Body of pancreas (tissue), 4 donors: ENCODE data around the gene ITIH3. TPM values are rescaled to one million over a fixed set of nuclear protein-coding genes. Genes with fewer than 3 reads are reported as not detected.
"Not testable (repeated sequence)": the region's sequence is repeated elsewhere in the genome, so short reads cannot be mapped to it uniquely, and the experiment has no call there.

Source experiments
- ATAC-seq: fragments of 150-250 bp; one replicate; pipeline ENCODE4 v1.9.1; 2016
- DNase-seq, 4 donors: peaks; one replicate each; pipeline ENCODE4 v3.0.0-alpha.2; 2019
- H3K27ac ChIP-seq, 4 donors: fragments of 200-600 bp; sonication (generic); 1 replicate in 3 of 4; 2 replicates in 1 of 4; pipeline versions ENCODE4 v1.5.1 to v1.6.1; 2016 to 2019; ENCODE audit warnings: mild to moderate bottlenecking in 1 of 4, mixed read lengths in 1 of 4, moderate library complexity in 1 of 4
- H3K27me3 ChIP-seq, 2 donors: fragments of 200-600 bp; sonication (generic); one replicate each; pipeline ENCODE4 v1.6.0; 2016; ENCODE audit warnings: mild to moderate bottlenecking in 1 of 2
- H3K36me3 ChIP-seq, 2 donors: fragments of 200-600 bp; sonication (generic); replicated peaks in 1 of 2; 2 replicates each; pipeline ENCODE4 v1.5.1; 2016; ENCODE audit warnings: low read depth in 2 of 2; ENCODE audit not compliant: insufficient read depth in 1 of 2
- H3K4me1 ChIP-seq: fragments of 200-600 bp; sonication (generic); one replicate; pipeline ENCODE4 v1.6.0; 2016
- H3K4me3 ChIP-seq, 2 donors: fragments of 200-600 bp; sonication (generic); 1 replicate in 1 of 2; 2 replicates in 1 of 2; pipeline ENCODE4 v1.5.1; 2016 to 2019
- H3K9me3 ChIP-seq, 3 donors: fragments of 200-600 bp; sonication (generic); 1 replicate in 2 of 3; 2 replicates in 1 of 3; pipeline ENCODE4 v1.5.1; 2016
- POLR2A ChIP-seq, 3 donors: fragments of 450-650 bp; IDR thresholded peaks; one replicate each; pipeline ENCODE4 v1.6.1; 2016; ENCODE audit warnings: antibody characterized with exemption in 3 of 3, mild to moderate bottlenecking in 2 of 3
- WGBS, 2 donors: methylation state at CpG; one replicate each; pipeline ENCODE4 v1.1.5; 2017; 5-methylcytosine and 5-hydroxymethylcytosine counted together
- intact Hi-C: fragments of 100-400 bp; cut with DNase I; formaldehyde crosslinking; loops from one replicate; pipeline ENCODE4 v1.15.1; 2023
- total RNA-seq, 2 donors: library from RNA; depleted of rRNA; stranded (reverse); fragments of >200 nt; gene quantifications; one replicate each; pipeline ENCODE4 v1.1.0, GENCODE V29; 2016
- TF ChIP-seq, protein P1 (sequence below), 7 experiments: fragments of 450-650 bp in 4 of 7; fragments of 200-600 bp in 3 of 7; sonication (generic) in 3 of 7; IDR thresholded peaks; one replicate each; pipeline ENCODE4 v1.5.1; 2016 to 2019; ENCODE audit warnings: antibody characterized with exemption in 7 of 7

The ITIH3 gene
- total RNA-seq, 2 donors from 2014 or later = 1.6 TPM; not detected in 1

DNA sequence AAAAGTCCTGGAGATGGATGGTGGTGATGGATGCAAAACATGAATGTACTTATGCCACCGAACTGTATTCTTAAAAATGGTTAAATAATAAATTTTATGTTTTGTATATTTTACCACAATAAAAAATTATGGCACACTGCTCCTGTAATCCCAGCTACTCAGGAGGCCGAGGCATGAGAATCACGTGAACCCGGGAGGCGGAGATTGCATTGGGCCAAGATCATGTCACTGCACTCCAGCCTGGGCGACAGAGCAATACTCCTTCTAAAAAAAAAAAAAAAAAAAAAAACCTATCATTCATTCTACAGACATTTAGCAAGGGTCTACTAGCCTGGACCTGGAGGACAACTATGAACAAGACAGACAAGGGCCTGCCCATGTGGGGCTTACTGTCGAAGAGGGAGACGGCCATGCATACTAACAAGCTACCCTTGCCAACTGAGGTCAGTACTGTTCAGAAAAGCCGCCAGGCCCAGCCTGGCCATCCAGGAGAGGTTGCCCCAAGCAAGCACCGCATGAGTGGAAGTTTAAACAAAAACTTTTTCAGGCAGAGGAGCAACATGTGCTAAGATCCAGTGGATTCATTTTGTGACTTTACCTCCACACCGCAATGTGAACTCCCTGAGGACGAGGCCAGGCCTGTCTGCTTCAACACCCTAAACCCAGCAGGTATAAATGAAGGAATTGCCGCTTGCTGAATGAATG is 21.1 kb upstream of the ITIH3 start:
- Histone ChIP-seq H3K4me1 (peaks cover 27% of the 10 kb centered on the region), H3K27me3 (no peaks in the 10 kb centered on the region), H3K4me3 (no peak overlapping the region), H3K9me3 (no peaks in the 10 kb centered on the region), H3K27ac (no peak overlapping the region), H3K36me3 (no peaks in the 10 kb centered on the region)
- 87 to 89% methylated on average over 13 of the region's 13 CpGs for WGBS, 2 donors
- ATAC-seq = no peak
- no peak for TF ChIP-seq POLR2A (IDR thresholded peaks at IDR 0.05)
- TF ChIP-seq, protein P1, sequence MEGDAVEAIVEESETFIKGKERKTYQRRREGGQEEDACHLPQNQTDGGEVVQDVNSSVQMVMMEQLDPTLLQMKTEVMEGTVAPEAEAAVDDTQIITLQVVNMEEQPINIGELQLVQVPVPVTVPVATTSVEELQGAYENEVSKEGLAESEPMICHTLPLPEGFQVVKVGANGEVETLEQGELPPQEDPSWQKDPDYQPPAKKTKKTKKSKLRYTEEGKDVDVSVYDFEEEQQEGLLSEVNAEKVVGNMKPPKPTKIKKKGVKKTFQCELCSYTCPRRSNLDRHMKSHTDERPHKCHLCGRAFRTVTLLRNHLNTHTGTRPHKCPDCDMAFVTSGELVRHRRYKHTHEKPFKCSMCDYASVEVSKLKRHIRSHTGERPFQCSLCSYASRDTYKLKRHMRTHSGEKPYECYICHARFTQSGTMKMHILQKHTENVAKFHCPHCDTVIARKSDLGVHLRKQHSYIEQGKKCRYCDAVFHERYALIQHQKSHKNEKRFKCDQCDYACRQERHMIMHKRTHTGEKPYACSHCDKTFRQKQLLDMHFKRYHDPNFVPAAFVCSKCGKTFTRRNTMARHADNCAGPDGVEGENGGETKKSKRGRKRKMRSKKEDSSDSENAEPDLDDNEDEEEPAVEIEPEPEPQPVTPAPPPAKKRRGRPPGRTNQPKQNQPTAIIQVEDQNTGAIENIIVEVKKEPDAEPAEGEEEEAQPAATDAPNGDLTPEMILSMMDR (IDR thresholded peaks at IDR 0.05) = no peak
- intact Hi-C loops = no loop called here
- DNase-seq = no peak

DNA sequence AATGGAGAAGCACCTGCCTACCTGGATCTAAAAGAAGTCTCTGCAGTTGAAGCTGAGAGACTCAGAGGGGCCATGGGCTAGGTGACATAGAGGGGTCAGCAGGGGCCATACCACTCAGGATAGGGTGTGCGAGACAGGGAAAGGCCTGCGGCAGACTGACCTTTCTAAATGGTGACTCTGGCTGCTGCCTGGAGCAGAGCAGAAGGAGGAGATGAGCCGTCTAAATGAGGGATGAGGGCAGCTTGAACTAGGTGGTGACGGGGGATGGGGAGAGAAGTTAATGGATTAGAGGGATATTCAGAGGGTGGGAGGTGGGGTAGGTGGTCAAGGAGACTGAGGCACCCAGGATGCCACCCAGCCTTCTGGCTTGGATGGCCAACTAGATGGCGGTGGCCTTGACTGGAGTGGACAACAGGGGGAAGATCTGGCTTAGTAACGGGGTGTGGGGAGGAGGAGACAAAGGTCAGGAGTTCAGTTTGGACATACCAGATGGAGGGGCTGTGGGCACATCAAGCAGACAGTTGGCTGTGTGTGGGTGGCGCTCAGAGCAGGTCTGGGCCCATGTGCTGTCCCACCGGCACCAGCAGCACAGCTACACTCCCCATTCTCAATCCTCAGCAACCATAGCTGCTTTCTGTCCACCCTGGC is 20.4 kb upstream of the ITIH3 start:
- Histone ChIP-seq H3K4me1 (peaks cover 25% of the 10 kb centered on the region), H3K36me3 (no peaks in the 10 kb centered on the region), H3K27me3 (no peaks in the 10 kb centered on the region), H3K27ac (no peak overlapping the region), H3K9me3 (no peaks in the 10 kb centered on the region), H3K4me3 (no peak overlapping the region)
- intact Hi-C loops = no loop called here
- TF ChIP-seq POLR2A (IDR thresholded peaks at IDR 0.05) = no peak
- TF ChIP-seq, protein P1 (IDR thresholded peaks at IDR 0.05) = no peak
- ATAC-seq (no peak), DNase-seq (no peak)
- WGBS, 2 donors = 77 to 84% methylated on average over 7 to 8 of the region's 8 CpGs

DNA sequence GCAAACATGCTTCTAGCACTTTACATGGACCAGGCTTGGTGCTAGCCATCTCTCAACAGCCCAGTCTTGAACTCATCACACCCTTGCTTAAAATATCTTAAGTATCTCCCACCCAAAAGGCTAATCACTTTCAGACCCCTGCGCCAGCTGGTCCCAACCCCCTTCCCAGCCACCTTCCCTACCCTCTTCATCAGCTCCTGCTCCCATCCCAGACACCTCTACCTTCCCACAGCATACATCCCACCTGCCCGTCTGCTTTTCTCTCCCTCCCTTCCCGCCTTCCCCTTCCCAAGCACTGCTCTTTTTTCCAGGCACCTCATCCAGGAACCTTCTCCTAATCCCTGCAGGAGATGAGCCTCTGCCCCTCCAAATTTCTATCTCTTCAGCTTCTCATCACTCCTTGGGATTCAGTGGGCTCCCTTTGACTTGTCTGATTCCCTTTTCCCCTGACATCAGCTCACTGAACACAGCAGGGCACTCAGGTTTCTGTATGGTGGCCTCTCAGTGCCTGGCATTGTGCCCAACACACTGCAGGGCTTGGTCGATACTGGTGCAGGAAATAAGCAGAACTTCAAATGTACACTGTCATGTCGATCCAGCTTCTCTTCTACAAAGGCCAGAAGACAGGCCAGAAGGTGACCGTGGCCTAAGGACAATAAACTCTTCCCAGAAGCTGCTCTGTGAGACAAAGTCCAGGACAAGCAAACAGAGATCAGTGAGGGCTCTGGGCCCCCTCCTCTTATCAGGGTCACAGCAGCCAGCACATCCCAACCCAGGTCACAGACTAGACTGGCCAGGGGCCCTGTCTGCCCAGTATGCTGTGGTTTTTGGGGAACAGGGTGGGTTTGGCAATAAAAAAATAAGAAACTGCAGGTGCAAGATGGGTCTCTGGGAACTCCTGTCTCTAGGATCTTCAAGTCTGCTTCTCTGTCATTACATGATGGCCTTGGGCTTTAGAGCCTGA is 19.4 kb upstream of the ITIH3 start:
- Histone ChIP-seq H3K4me1 (peaks cover 16% of the 10 kb centered on the region), H3K9me3 (no peaks in the 10 kb centered on the region), H3K4me3 (no peak overlapping the region), H3K27ac (peak overlapping the region in 2 of 4 donors; percentile 49 to 55), H3K27me3 (no peaks in the 10 kb centered on the region), H3K36me3 (no peaks in the 10 kb centered on the region)
- no peak for ATAC-seq
- 44 to 57% methylated on average over 4 to 6 of the region's 6 CpGs for WGBS, 2 donors
- DNase-seq = peak; percentile 48 to 66 (median 62)
- intact Hi-C loops = no loop called here
- TF ChIP-seq POLR2A (IDR thresholded peaks at IDR 0.05) = no peak
- TF ChIP-seq, protein P1 (IDR thresholded peaks at IDR 0.05) = no peak

DNA sequence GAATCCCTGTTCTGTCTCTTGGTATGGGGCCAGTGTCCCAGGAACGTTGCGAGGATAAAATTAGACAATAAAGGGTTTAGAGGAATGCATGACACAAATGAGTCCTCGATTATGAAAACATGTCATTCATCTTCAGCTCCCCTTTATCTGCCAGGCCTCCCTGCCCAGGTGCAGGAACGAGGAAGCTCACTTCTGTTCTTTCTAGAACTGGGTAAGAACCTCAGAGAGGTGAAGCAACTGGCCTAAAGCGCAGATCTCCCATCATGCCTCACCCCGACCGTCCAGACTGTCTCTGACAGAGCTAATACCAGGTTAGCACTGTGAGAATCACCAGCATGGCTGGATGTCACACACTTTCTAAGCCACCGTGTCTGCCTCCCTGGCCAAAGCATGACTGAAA is 18.7 kb upstream of the ITIH3 start:
- DNase-seq (no peak), ATAC-seq (no peak)
- WGBS, 2 donors = 52 to 57% methylated on average over 8 of the region's 8 CpGs
- H3K36me3 ChIP-seq = no peaks in the 10 kb centered on the region
- H3K27me3 ChIP-seq = no peaks in the 10 kb centered on the region
- no peak overlapping the region for H3K4me3 ChIP-seq
- H3K27ac ChIP-seq = peak overlapping the region in 2 of 4 donors; percentile 49 to 55
- TF ChIP-seq, protein P1 (IDR thresholded peaks at IDR 0.05) = no peak
- TF ChIP-seq POLR2A (IDR thresholded peaks at IDR 0.05) = no peak
- intact Hi-C loops = no loop called here
- H3K4me1 ChIP-seq = peaks cover 16% of the 10 kb centered on the region
- no peaks in the 10 kb centered on the region for H3K9me3 ChIP-seq

DNA sequence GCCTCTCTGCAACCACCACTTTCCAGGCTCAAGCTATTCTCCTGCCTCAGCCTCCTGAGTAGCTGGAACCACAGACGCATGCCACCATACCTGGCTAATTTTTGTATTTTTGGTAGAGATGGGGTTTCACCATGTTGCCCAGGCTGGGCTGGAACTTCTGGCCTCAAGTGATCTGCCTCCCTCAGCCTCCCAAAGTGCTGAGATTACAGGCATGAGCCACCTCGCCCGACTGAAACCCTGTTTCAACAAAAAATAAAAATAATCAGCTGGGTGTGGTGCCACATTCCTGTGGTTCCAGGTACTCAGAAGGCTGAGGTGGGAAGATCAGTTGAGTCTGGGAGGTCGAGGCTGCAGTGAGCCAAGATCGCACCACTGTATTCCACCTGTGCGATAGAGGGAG is 18.1 kb upstream of the ITIH3 start:
- H3K27me3 ChIP-seq, intact Hi-C loops, H3K4me3 ChIP-seq, ATAC-seq, DNase-seq, H3K36me3 ChIP-seq, H3K27ac ChIP-seq, H3K9me3 ChIP-seq: not testable (repeated sequence)
- peaks cover 13% of the 10 kb centered on the region for H3K4me1 ChIP-seq
- 76 to 77% methylated on average over 6 of the region's 6 CpGs for WGBS, 2 donors
